IMR-90 (cell line): ENCODE data around the gene ADCY9. TPM values are rescaled to one million over a fixed set of nuclear protein-coding genes. Genes with fewer than 3 reads are reported as not detected.

Experiments used
- ATAC-seq: fragments of 200-7000 bp; cut with Tn5 transposase; 2 replicates; pipeline ENCODE4 v1.9.1; 2020; ENCODE audit warnings: low read depth, mild to moderate bottlenecking, moderate library complexity
- BruUV-seq: library from RNA; stranded (reverse); fragments of 400-500 nt; replicated peaks from 2 replicates; lab custom pipeline; 2021; lab: Mats Ljungman, UMichigan
- CTCF ChIA-PET: fragments of 300-600 bp; formaldehyde crosslinking; extraction: SDS; loops from one replicate; lab custom pipeline; 2021; ENCODE audit warnings: antibody characterized with exemption; lab: Yijun Ruan, JAX
- POLR2A ChIA-PET: fragments of 300-600 bp; sonication (Branson Sonifier 250); formaldehyde crosslinking; loops from one replicate; lab custom pipeline; 2022; ENCODE audit warnings: antibody characterized with exemption; ENCODE audit not compliant: unreplicated experiment; lab: Charles Lee
- DNase-seq: peaks from one replicate; pipeline ENCODE4 v3.0.0; 2013
- H2AFZ ChIP-seq: replicated peaks from 2 replicates; pipeline ENCODE3; 2013; ENCODE audit warnings: low read length, mild to moderate bottlenecking; ENCODE audit not compliant: poor library complexity
- H2AK5ac ChIP-seq: 2 replicates; pipeline ENCODE4 v1.6.1; 2013; ENCODE audit warnings: low read depth, low read length, inconsistent platforms
- H2AK9ac ChIP-seq: replicated peaks from 2 replicates; pipeline ENCODE3; 2013; ENCODE audit warnings: mild to moderate bottlenecking, low read depth, low read length, moderate library complexity; ENCODE audit not compliant: poor library complexity
- H2BK120ac ChIP-seq: 2 replicates; pipeline ENCODE4 v1.6.1; 2013; ENCODE audit warnings: low read depth, low read length, inconsistent platforms
- H2BK15ac ChIP-seq: 3 replicates; pipeline ENCODE4 v1.6.1; 2013; ENCODE audit warnings: low read depth, low read length, inconsistent platforms
- H2BK20ac ChIP-seq: 2 replicates; pipeline ENCODE4 v1.6.1; 2013; ENCODE audit warnings: low read depth, mild to moderate bottlenecking, inconsistent platforms, low read length, moderate library complexity
- H2BK5ac ChIP-seq: 2 replicates; pipeline ENCODE4 v1.6.1; 2013; ENCODE audit warnings: mild to moderate bottlenecking, low read depth, low read length, inconsistent platforms; ENCODE audit not compliant: poor library complexity, severe bottlenecking
- H3K14ac ChIP-seq: replicated peaks from 2 replicates; pipeline ENCODE4 v1.6.1; 2013; ENCODE audit warnings: low read depth, low read length, inconsistent platforms
- H3K18ac ChIP-seq: 2 replicates; pipeline ENCODE4 v1.6.1; 2013; ENCODE audit warnings: low read depth, low read length, control low read depth
- H3K23ac ChIP-seq: 2 replicates; pipeline ENCODE4 v1.6.1; 2013; ENCODE audit warnings: low read depth, low read length, inconsistent platforms
- H3K27ac ChIP-seq: 2 replicates; pipeline ENCODE4 v1.5.1; 2013; ENCODE audit warnings: mild to moderate bottlenecking, control low read depth, low read length; ENCODE audit not compliant: insufficient read depth
- H3K27me3 ChIP-seq: 2 replicates; pipeline ENCODE4 v1.6.1; 2013; ENCODE audit warnings: low read length; ENCODE audit not compliant: control insufficient read depth, insufficient read depth
- H3K36me3 ChIP-seq: 2 replicates; pipeline ENCODE4 v1.6.1; 2013; ENCODE audit warnings: low read length, mixed read lengths; ENCODE audit not compliant: control insufficient read depth, insufficient read depth
- H3K4ac ChIP-seq: 2 replicates; pipeline ENCODE4 v1.6.1; 2013; ENCODE audit warnings: low read depth, low read length, inconsistent platforms
- H3K4me1 ChIP-seq: 2 replicates; pipeline ENCODE4 v1.6.1; 2013; ENCODE audit warnings: low read length, mixed read lengths; ENCODE audit not compliant: control insufficient read depth, insufficient read depth
- H3K4me2 ChIP-seq: 2 replicates; pipeline ENCODE4 v1.6.1; 2013; ENCODE audit warnings: low read depth, mild to moderate bottlenecking, control low read depth, low read length, moderate library complexity
- H3K4me3 ChIP-seq: 2 replicates; pipeline ENCODE4 v1.5.1; 2013; ENCODE audit warnings: low read depth, mild to moderate bottlenecking, control low read depth, low read length, moderate library complexity; ENCODE audit not compliant: insufficient read depth
- H3K56ac ChIP-seq: 2 replicates; pipeline ENCODE4 v1.6.1; 2013; ENCODE audit warnings: low read length, inconsistent platforms; ENCODE audit not compliant: insufficient read depth; ENCODE audit errors: extremely low read depth
- H3K79me1 ChIP-seq, 2 experiments: 2 replicates each; pipeline ENCODE4 v1.6.1; 2013; ENCODE audit warnings: low read length in 2 of 2, inconsistent platforms in 1 of 2, low read depth in 1 of 2
- H3K9ac ChIP-seq: 2 replicates; pipeline ENCODE4 v1.6.1; 2013; ENCODE audit warnings: low read depth, low read length, control low read depth
- H3K9me1 ChIP-seq: 2 replicates; pipeline ENCODE4 v1.6.1; 2013; ENCODE audit warnings: low read length, inconsistent platforms; ENCODE audit not compliant: insufficient read depth
- H3K9me3 ChIP-seq: 2 replicates; pipeline ENCODE4 v1.6.1; 2013; ENCODE audit warnings: low read length; ENCODE audit not compliant: control insufficient read depth, insufficient read depth
- H4K20me1 ChIP-seq: 2 replicates; pipeline ENCODE4 v1.6.1; 2013; ENCODE audit warnings: low read length, inconsistent platforms; ENCODE audit not compliant: insufficient read depth
- H4K5ac ChIP-seq: 2 replicates; pipeline ENCODE4 v1.6.1; 2013; ENCODE audit warnings: mild to moderate bottlenecking, low read depth, low read length, control low read depth
- H4K8ac ChIP-seq, 2 experiments: 2 replicates each; pipeline ENCODE4 v1.6.1; 2013; ENCODE audit warnings: low read depth in 2 of 2, low read length in 2 of 2, control low read depth in 1 of 2, inconsistent platforms in 1 of 2
- H4K91ac ChIP-seq: 2 replicates; pipeline ENCODE4 v1.6.1; 2013; ENCODE audit warnings: low read depth, low read length, inconsistent platforms; ENCODE audit not compliant: insufficient read depth
- BHLHE40 ChIP-seq: fragments of 150-350 bp; IDR thresholded peaks from 2 replicates; pipeline ENCODE4 v1.6.1; 2016; ENCODE audit warnings: mild to moderate bottlenecking, low read depth, low read length
- CEBPB ChIP-seq: IDR thresholded peaks from 2 replicates; pipeline ENCODE4 v1.6.1; 2012; ENCODE audit warnings: low read depth, low read length, improper control_type of control experiment
- CHD1 ChIP-seq: IDR thresholded peaks from 2 replicates; pipeline ENCODE4 v1.6.1; 2012; ENCODE audit warnings: low read depth, low read length, improper control_type of control experiment
- FOS ChIP-seq: fragments of 150-350 bp; IDR thresholded peaks from 2 replicates; pipeline ENCODE4 v1.6.1; 2016; ENCODE audit warnings: low read depth, low read length
- MAFK ChIP-seq: IDR thresholded peaks from 2 replicates; pipeline ENCODE4 v1.6.1; 2012; ENCODE audit warnings: low read depth, low read length, improper control_type of control experiment
- MAZ ChIP-seq: IDR thresholded peaks from 2 replicates; pipeline ENCODE4 v1.6.1; 2012; ENCODE audit warnings: low read depth, mild to moderate bottlenecking, low read length, improper control_type of control experiment, moderate library complexity, borderline replicate concordance
- MXI1 ChIP-seq: IDR thresholded peaks from 2 replicates; pipeline ENCODE4 v1.6.1; 2012; ENCODE audit warnings: low read depth, mild to moderate bottlenecking, low read length, moderate library complexity, borderline replicate concordance
- NFE2L2 ChIP-seq: fragments of 150-350 bp; IDR thresholded peaks from 2 replicates; pipeline ENCODE4 v1.6.1; 2016; ENCODE audit warnings: low read depth, mild to moderate bottlenecking, low read length
- POLR2A ChIP-seq: IDR thresholded peaks from 2 replicates; pipeline ENCODE4 v1.6.1; 2012; ENCODE audit warnings: mild to moderate bottlenecking, low read depth, low read length
- RAD21 ChIP-seq: IDR thresholded peaks from 2 replicates; pipeline ENCODE4 v1.6.1; 2012; ENCODE audit warnings: low read length, improper control_type of control experiment
- RCOR1 ChIP-seq: IDR thresholded peaks from 2 replicates; pipeline ENCODE4 v1.6.1; 2012; ENCODE audit warnings: mild to moderate bottlenecking, low read length, improper control_type of control experiment; ENCODE audit not compliant: insufficient replicate concordance
- RFX5 ChIP-seq: IDR thresholded peaks from 2 replicates; pipeline ENCODE4 v1.8.0; 2012; ENCODE audit warnings: low read depth, mild to moderate bottlenecking, low read length, moderate library complexity
- USF2 ChIP-seq: fragments of 150-350 bp; IDR thresholded peaks from 2 replicates; pipeline ENCODE4 v1.6.1; 2017; ENCODE audit warnings: mild to moderate bottlenecking, antibody characterized with exemption, low read length, low read depth
- WGBS, 2 experiments: methylation state at CpG; one replicate each; pipeline versions ENCODE4 v1.1.5 to v1.1.7; 2013; ENCODE audit warnings: missing lambda C conversion rate in 2 of 2; ENCODE audit not compliant: insufficient read length in 1 of 2; ENCODE audit errors: extremely low coverage in 2 of 2; 5-methylcytosine and 5-hydroxymethylcytosine counted together
- dilution Hi-C: fragments of 300-500 bp; cut with HindIII; formaldehyde crosslinking; loops from one replicate; pipeline ENCODE4 v1.14.3; 2018; ENCODE audit warnings: low sequenced_read_pairs; ENCODE audit not compliant: unreplicated experiment
- in situ Hi-C: fragments of 300-500 bp; cut with MboI; formaldehyde crosslinking; loops from 3 replicates; pipeline ENCODE4 v1.14.3; 2019; ENCODE audit warnings: low sequenced_read_pairs, inconsistent platforms, mixed read lengths
- intact Hi-C: fragments of 100-400 bp; cut with micrococcal nuclease; formaldehyde crosslinking; loops from 2 replicates; pipeline ENCODE4 v1.10.0; 2022
- polyA plus RNA-seq, 3 experiments: library from polyadenylated mRNA; depleted of rRNA; stranded (reverse); fragments of >200 nt; gene quantifications; 2 replicates each; pipeline ENCODE4 v1.2.3, GENCODE V29; 2012; ENCODE audit warnings: low replicate concordance in 1 of 3
- total RNA-seq: library from RNA; depleted of rRNA; stranded (reverse); fragments of >200 nt; gene quantifications from 2 replicates; pipeline ENCODE4 v1.2.3, GENCODE V29; 2012
- TF ChIP-seq, protein P1 (sequence below): conservative IDR thresholded peaks from 2 replicates; pipeline ENCODE4 v1.5.1; 2012; ENCODE audit warnings: mild to moderate bottlenecking, low read depth, low read length, improper control_type of control experiment

Gene ADCY9
- total and polyA plus RNA-seq, 2 of the 4 experiments (the other 2 are of a cell fraction) = 5.4 to 12.5 TPM

GRCh38 chr16:3949287-3949686, 167.0 kb downstream of the ADCY9 start:
- Histone ChIP-seq H3K36me3 (no peaks in the 10 kb centered on the region), H2AK5ac (peak overlapping the region; percentile 88; the same call in 1 of the 2 replicates), H2AK9ac (peak overlapping the region; percentile 38), H2AFZ (peak overlapping the region; percentile 79), H3K56ac (no peak overlapping the region; the same call in 1 of the 2 replicates), H3K18ac (peak overlapping the region; percentile 33), H3K9me1 (peaks cover 15% of the 10 kb centered on the region; the same call in 1 of the 2 replicates), H3K27ac (peak overlapping the region; percentile 61), H3K9ac (peak overlapping the region; percentile 15), H4K91ac (peak overlapping the region; percentile 62), H3K79me1 (peaks cover 5 to 22% of the 10 kb centered on the region in 2 experiments; a peak in 3 of 4 replicates), H3K14ac (peak overlapping the region; percentile 77), H4K20me1 (no peaks in the 10 kb centered on the region), H3K23ac (peak overlapping the region; percentile 15), H3K4ac (peak overlapping the region; percentile 99), H3K9me3 (peaks cover 2% of the 10 kb centered on the region; the same call in 1 of the 2 replicates), H4K8ac (peak overlapping the region; percentile 88 to 97), H2BK120ac (peak overlapping the region; percentile 91), H3K27me3 (no peaks in the 10 kb centered on the region), H2BK20ac (peak overlapping the region; percentile 96), H3K4me1 (peaks cover 23% of the 10 kb centered on the region), H4K5ac (peak overlapping the region; percentile 41), H3K4me3 (peak overlapping the region; percentile 2; the same call in 1 of the 2 replicates), H2BK5ac (peak overlapping the region; percentile 33), H3K4me2 (peak overlapping the region; percentile 49), H2BK15ac (peak overlapping the region; percentile 99; the same call in 2 of the 3 replicates)
- ATAC-seq = no peak
- ChIA-PET CTCF (interaction anchor here (0.6 kb wide), 1 partner anchor 9 kb away, joined by 3 read pairs; no protein-coding TSS in a partner anchor), POLR2A (no interaction called here)
- intact Hi-C loops = loop anchor here (5.0 kb wide), 1 partner anchor 257 kb away; no protein-coding TSS in a partner anchor
- dilution Hi-C loops = no loop called here
- DNase-seq = no peak
- in situ Hi-C loops = no loop called here
- BruUV-seq = no TSS peak
- WGBS, 2 experiments = 60% methylated on average over 2 of the region's 14 CpGs; no CpG with 5 or more reads in 1 of the 2 experiments
- TF ChIP-seq RAD21 (no peak), RCOR1 (no peak), USF2 (no peak), MAFK (no peak), MXI1 (no peak), RFX5 (no peak), POLR2A (no peak), CEBPB (no peak), MAZ (no peak), FOS (no peak), CHD1 (no peak), NFE2L2 (no peak), BHLHE40 (no peak)
- TF ChIP-seq, protein P1, sequence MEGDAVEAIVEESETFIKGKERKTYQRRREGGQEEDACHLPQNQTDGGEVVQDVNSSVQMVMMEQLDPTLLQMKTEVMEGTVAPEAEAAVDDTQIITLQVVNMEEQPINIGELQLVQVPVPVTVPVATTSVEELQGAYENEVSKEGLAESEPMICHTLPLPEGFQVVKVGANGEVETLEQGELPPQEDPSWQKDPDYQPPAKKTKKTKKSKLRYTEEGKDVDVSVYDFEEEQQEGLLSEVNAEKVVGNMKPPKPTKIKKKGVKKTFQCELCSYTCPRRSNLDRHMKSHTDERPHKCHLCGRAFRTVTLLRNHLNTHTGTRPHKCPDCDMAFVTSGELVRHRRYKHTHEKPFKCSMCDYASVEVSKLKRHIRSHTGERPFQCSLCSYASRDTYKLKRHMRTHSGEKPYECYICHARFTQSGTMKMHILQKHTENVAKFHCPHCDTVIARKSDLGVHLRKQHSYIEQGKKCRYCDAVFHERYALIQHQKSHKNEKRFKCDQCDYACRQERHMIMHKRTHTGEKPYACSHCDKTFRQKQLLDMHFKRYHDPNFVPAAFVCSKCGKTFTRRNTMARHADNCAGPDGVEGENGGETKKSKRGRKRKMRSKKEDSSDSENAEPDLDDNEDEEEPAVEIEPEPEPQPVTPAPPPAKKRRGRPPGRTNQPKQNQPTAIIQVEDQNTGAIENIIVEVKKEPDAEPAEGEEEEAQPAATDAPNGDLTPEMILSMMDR = no peak
